GM12878 (cell line): ENCODE data around the gene TOMM6. TPM values are rescaled to one million over a fixed set of nuclear protein-coding genes. Genes with fewer than 3 reads are reported as not detected.

Experiments used
- ATAC-seq: fragments of 200-7000 bp; cut with Tn5 transposase; 3 replicates; pipeline ENCODE4 v1.9.1; 2020; ENCODE audit warnings: mild to moderate bottlenecking, moderate library complexity
- BruUV-seq: library from RNA; stranded (reverse); fragments of 400-500 nt; replicated peaks from 2 replicates; lab custom pipeline; 2021; lab: Mats Ljungman, UMichigan
- CTCF ChIA-PET: fragments of 300-600 bp; sonication (Branson Sonifier 250); formaldehyde crosslinking; extraction: SDS; loops from one replicate; lab custom pipeline; 2021; ENCODE audit warnings: inconsistent platforms; lab: Yijun Ruan, JAX
- POLR2A ChIA-PET: fragments of 350-600 bp; formaldehyde crosslinking; extraction: SDS; loops from one replicate; lab custom pipeline; 2021; ENCODE audit warnings: inconsistent platforms; lab: Charles Lee
- RAD21 ChIA-PET: fragments of 300-600 bp; sonication (Branson Sonifier 250); formaldehyde crosslinking; loops from one replicate; lab custom pipeline; 2023; ENCODE audit warnings: antibody characterized with exemption; ENCODE audit not compliant: unreplicated experiment; lab: Charles Lee
- SMC1A ChIA-PET: fragments of 300-600 bp; sonication (Branson Sonifier 250); formaldehyde crosslinking; loops from one replicate; lab custom pipeline; 2023; ENCODE audit not compliant: unreplicated experiment, uncharacterized antibody; lab: Charles Lee
- DNase-seq: peaks from one replicate; pipeline ENCODE4 v3.0.0-alpha.2; 2011; ENCODE audit warnings: low read depth, low spot score
- FAIRE-seq: peaks from 3 replicates; lab custom pipeline; 2011; peaks lifted over from hg19 to GRCh38; lab: Jason Lieb, UNC
- H2AFZ ChIP-seq: 2 replicates; pipeline ENCODE4 v1.6.0; 2011; ENCODE audit warnings: low read depth, low read length, control low read depth; ENCODE audit not compliant: control insufficient read depth
- H3K27ac ChIP-seq: 2 replicates; pipeline ENCODE4 v1.5.1; 2011; ENCODE audit warnings: control low read depth; ENCODE audit not compliant: control insufficient read depth, insufficient read depth
- H3K27me3 ChIP-seq, 2 experiments: replicated peaks in 1 of 2; 2 replicates each; pipeline versions ENCODE4 v1.6.0 to v1.6.1; 2011; ENCODE audit warnings: low read length in 1 of 2; ENCODE audit not compliant: control insufficient read depth in 2 of 2, insufficient read depth in 2 of 2
- H3K36me3 ChIP-seq, 2 experiments: 2 replicates each; pipeline ENCODE4 v1.5.1; 2011; ENCODE audit warnings: low read length in 1 of 2; ENCODE audit not compliant: control insufficient read depth in 2 of 2, insufficient read depth in 2 of 2
- H3K4me1 ChIP-seq: 2 replicates; pipeline ENCODE4 v1.6.1; 2011; ENCODE audit warnings: mild to moderate bottlenecking, low read length, moderate library complexity, mixed read lengths; ENCODE audit not compliant: control insufficient read depth, insufficient read depth
- H3K4me2 ChIP-seq: 2 replicates; pipeline ENCODE4 v1.6.0; 2011; ENCODE audit warnings: control low read depth; ENCODE audit not compliant: control insufficient read depth, insufficient read depth
- H3K4me3 ChIP-seq: fragments of 200-600 bp; sonication (generic); 2 replicates; pipeline ENCODE4 v1.5.1; 2016
- H3K79me2 ChIP-seq: 2 replicates; pipeline ENCODE4 v1.6.0; 2011; ENCODE audit warnings: low read length; ENCODE audit not compliant: control insufficient read depth, insufficient read depth
- H3K9ac ChIP-seq: 2 replicates; pipeline ENCODE4 v1.8.0; 2011; ENCODE audit warnings: low read length, control low read depth, mixed read lengths; ENCODE audit not compliant: control insufficient read depth, insufficient read depth
- H3K9me3 ChIP-seq: replicated peaks from 3 replicates; pipeline ENCODE4 v1.5.1; 2011; ENCODE audit warnings: mild to moderate bottlenecking, low read length; ENCODE audit not compliant: control insufficient read depth, insufficient read depth
- H4K20me1 ChIP-seq: 2 replicates; pipeline ENCODE4 v1.6.0; 2011; ENCODE audit not compliant: control insufficient read depth, insufficient read depth
- EED ChIP-seq: sonication (generic); IDR thresholded peaks from 2 replicates; pipeline ENCODE4 v1.6.1; 2016; ENCODE audit warnings: antibody characterized with exemption, low read depth
- NR2C1 ChIP-seq: fragments of 450-650 bp; IDR thresholded peaks from 2 replicates; pipeline ENCODE4 v1.6.1; 2017; ENCODE audit warnings: antibody characterized with exemption, mild to moderate bottlenecking, moderate library complexity
- SMC3 ChIP-seq: IDR thresholded peaks from 2 replicates; pipeline ENCODE4 v1.6.1; 2011; ENCODE audit warnings: low read length, improper control_type of control experiment, borderline replicate concordance
- ZNF217 ChIP-seq: fragments of 450-650 bp; IDR thresholded peaks from 2 replicates; pipeline ENCODE4 v1.6.1; 2017; ENCODE audit warnings: antibody characterized with exemption, mild to moderate bottlenecking
- WGBS: methylation state at CpG from one replicate; pipeline ENCODE4 v1.1.6; 2016; ENCODE audit warnings: low lambda C conversion rate; ENCODE audit not compliant: insufficient replicate concordance, insufficient coverage; ENCODE audit errors: missing lambda C conversion rate; 5-methylcytosine and 5-hydroxymethylcytosine counted together
- in situ Hi-C: fragments of 300-500 bp; cut with MboI; formaldehyde crosslinking; loops from 9 replicates; pipeline ENCODE4 v1.14.3; 2018; ENCODE audit warnings: mixed read lengths
- intact Hi-C: fragments of 100-400 bp; cut with micrococcal nuclease; formaldehyde crosslinking; loops from one replicate; pipeline ENCODE4 v1.14.2; 2022; ENCODE audit not compliant: unreplicated experiment
- polyA plus RNA-seq, 11 experiments: library from polyadenylated mRNA; depleted of rRNA in 4 of 11; unstranded in 6 of 11; stranded (reverse) in 5 of 11; fragments of >200 nt; fragmentation: Nextera tagmentation in 4 of 11; fragmentation: Illumina TruSeq in 1 of 11; extraction: Ambion mirVana in 4 of 11; extraction: Trizol in 1 of 11; gene quantifications; 1 replicate in 1 of 11; 2 replicates in 10 of 11; pipeline versions ENCODE4 v1.2.1 to v1.2.3, GENCODE V29; 2011 to 2016; ENCODE audit warnings: inconsistent platforms in 2 of 11, missing spikeins in 2 of 11, low read depth in 1 of 11
- total RNA-seq, 4 experiments: library from RNA; depleted of rRNA in 3 of 4; stranded (reverse); fragments of >200 nt in 3 of 4; fragmentation: Illumina TruSeq in 1 of 4; extraction: Trizol in 1 of 4; gene quantifications; 2 replicates each; pipeline versions ENCODE4 v1.2.1 to v1.2.3, GENCODE V29; 2013 to 2021
- TF ChIP-seq, protein P1 (sequence below): fragments of 450-650 bp; IDR thresholded peaks from 2 replicates; pipeline ENCODE4 v1.6.1; 2017; ENCODE audit warnings: low read depth, mild to moderate bottlenecking, moderate library complexity

TOMM6 gene
- total and polyA plus RNA-seq, 10 of the 15 experiments (the other 5 are each of a cell fraction or from before 2014, with no cell fraction given) = 206 to 746 (median 448) TPM

DNA sequence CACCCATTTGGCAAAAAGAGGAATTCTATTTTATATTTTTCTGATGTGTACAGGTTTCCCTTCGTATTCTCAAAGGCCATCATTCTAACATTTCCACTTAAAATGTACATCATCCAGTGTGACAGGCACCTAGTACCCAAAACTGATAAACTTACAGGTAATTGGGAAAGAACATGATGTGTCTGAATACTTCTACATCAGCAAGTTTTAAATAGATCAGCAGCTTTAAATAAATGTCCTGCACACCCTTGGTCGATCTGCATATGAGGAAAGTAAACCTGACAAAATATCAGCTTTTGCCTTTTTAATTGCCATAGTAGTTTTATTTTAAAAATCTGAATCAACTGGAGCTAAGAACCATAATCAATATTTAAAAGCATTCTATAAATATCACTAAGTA, 26.5 kb downstream of the TOMM6 start:
- Histone ChIP-seq H3K9ac (no peak overlapping the region), H2AFZ (no peak overlapping the region), H3K27me3 (no peaks in the 10 kb centered on the region), H3K4me1 (no peaks in the 10 kb centered on the region), H3K4me2 (no peak overlapping the region), H3K27ac (no peak overlapping the region), H3K4me3 (no peak overlapping the region), H4K20me1 (no peaks in the 10 kb centered on the region), H3K79me2 (no peaks in the 10 kb centered on the region), H3K9me3 (no peaks in the 10 kb centered on the region), H3K36me3 (no peaks in the 10 kb centered on the region)
- ChIA-PET CTCF (interaction anchor here (0.9 to 2.6 kb wide), 4 partner anchors 13 to 290 kb away, joined by 3 to 9 read pairs (median 4); no protein-coding TSS in a partner anchor), POLR2A (interaction anchor here (0.6 to 0.9 kb wide), 2 partner anchors 10 to 171 kb away, joined by 3 read pairs; no protein-coding TSS in a partner anchor), RAD21 (interaction anchor here (0.6 kb wide), 1 partner anchor 34 kb away, joined by 3 read pairs; the partner anchor contains the start of gene PRICKLE4), SMC1A (interaction anchor here (0.9 to 1.4 kb wide), 3 partner anchors 18 to 79 kb away, joined by 3 to 4 read pairs (median 3); no protein-coding TSS in a partner anchor)
- FAIRE-seq = no peak
- WGBS = 93% methylated on average over 2 of the region's 2 CpGs
- BruUV-seq = no TSS peak
- ATAC-seq = no peak
- DNase-seq = no peak
- in situ Hi-C loops (no loop called here), intact Hi-C loops (no loop called here)
- no peak for TF ChIP-seq SMC3
- TF ChIP-seq, protein P1, sequence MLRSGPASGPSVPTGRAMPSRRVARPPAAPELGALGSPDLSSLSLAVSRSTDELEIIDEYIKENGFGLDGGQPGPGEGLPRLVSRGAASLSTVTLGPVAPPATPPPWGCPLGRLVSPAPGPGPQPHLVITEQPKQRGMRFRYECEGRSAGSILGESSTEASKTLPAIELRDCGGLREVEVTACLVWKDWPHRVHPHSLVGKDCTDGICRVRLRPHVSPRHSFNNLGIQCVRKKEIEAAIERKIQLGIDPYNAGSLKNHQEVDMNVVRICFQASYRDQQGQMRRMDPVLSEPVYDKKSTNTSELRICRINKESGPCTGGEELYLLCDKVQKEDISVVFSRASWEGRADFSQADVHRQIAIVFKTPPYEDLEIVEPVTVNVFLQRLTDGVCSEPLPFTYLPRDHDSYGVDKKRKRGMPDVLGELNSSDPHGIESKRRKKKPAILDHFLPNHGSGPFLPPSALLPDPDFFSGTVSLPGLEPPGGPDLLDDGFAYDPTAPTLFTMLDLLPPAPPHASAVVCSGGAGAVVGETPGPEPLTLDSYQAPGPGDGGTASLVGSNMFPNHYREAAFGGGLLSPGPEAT = no peak
- TF ChIP-seq EED = no peak
- TF ChIP-seq ZNF217 = no peak
- TF ChIP-seq, all 136 proteins: peak for 0

DNA sequence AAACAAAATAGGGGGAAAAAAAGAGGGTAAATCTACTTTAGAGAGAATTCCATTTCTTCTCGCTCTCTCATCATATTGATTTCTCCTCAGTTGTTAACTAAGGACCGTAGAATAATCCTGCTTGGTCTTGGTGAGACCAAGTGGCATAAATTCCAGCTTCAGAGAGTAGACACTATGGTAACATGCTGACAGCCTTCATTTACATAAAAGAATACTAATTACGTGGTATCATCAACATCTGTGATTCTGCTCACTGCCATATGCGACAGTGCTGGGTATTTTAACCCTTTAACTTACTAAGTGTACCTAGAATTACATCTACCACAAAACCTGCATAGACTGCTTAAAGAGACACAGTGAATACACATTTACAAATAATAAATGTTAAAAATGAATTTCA, 27.1 kb downstream of the TOMM6 start:
- in situ Hi-C loops = no loop called here
- no peak for DNase-seq
- no peaks in the 10 kb centered on the region for H3K36me3 ChIP-seq
- H2AFZ ChIP-seq = no peak overlapping the region
- intact Hi-C loops = no loop called here
- H4K20me1 ChIP-seq = no peaks in the 10 kb centered on the region
- no TSS peak for BruUV-seq
- FAIRE-seq = no peak
- no peak overlapping the region for H3K9ac ChIP-seq
- TF ChIP-seq EED (no peak), NR2C1 (no peak)
- H3K9me3 ChIP-seq = no peaks in the 10 kb centered on the region
- H3K4me2 ChIP-seq = no peak overlapping the region
- no peak overlapping the region for H3K27ac ChIP-seq
- WGBS = 59% methylated on average over 4 of the region's 4 CpGs
- no peaks in the 10 kb centered on the region for H3K27me3 ChIP-seq
- CTCF ChIA-PET = interaction anchor here (1.1 to 2.6 kb wide), 2 partner anchors 14 to 230 kb away, joined by 3 to 9 read pairs; no protein-coding TSS in a partner anchor
- no peaks in the 10 kb centered on the region for H3K4me1 ChIP-seq
- RAD21 ChIA-PET = no interaction called here
- no peaks in the 10 kb centered on the region for H3K79me2 ChIP-seq
- ATAC-seq = no peak
- SMC1A ChIA-PET = interaction anchor here (0.9 to 1.4 kb wide), 3 partner anchors 17 to 32 kb away, joined by 3 to 4 read pairs (median 4); no protein-coding TSS in a partner anchor
- no peak overlapping the region for H3K4me3 ChIP-seq
- POLR2A ChIA-PET = interaction anchor here (0.6 kb wide), 1 partner anchor 513 kb away, joined by 3 read pairs; no protein-coding TSS in a partner anchor
